HepG2 (cell line): ENCODE results near the gene TSC22D2. TPM values are rescaled to one million over a fixed set of nuclear protein-coding genes. Genes with fewer than 3 reads are reported as not detected.

Source experiments
- AFF4 ChIP-seq: sonication (generic); formaldehyde crosslinking; IDR thresholded peaks from 2 replicates; pipeline ENCODE4 v1.4.0; 2020; ENCODE audit warnings: missing genetic modification reagents
- BRD4 ChIP-seq: sonication (generic); formaldehyde crosslinking; IDR thresholded peaks from 2 replicates; pipeline ENCODE4 v1.4.0; 2020; ENCODE audit warnings: missing genetic modification reagents
- CTCF ChIP-seq: sonication (generic); formaldehyde crosslinking; IDR thresholded peaks from 2 replicates; pipeline ENCODE4 v1.5.0; 2020; ENCODE audit warnings: mild to moderate bottlenecking, missing genetic modification reagents, moderate library complexity
- FOXA3 ChIP-seq: IDR thresholded peaks from 2 replicates; pipeline ENCODE4 v1.6.1; 2016; ENCODE audit warnings: missing genetic modification reagents, missing compliant biosample characterization
- HNF1B ChIP-seq: sonication (generic); formaldehyde crosslinking; IDR thresholded peaks from 2 replicates; pipeline ENCODE4 v1.5.1; 2020; ENCODE audit warnings: mild to moderate bottlenecking, moderate library complexity, missing genetic modification reagents
- KDM3A ChIP-seq: IDR thresholded peaks from 2 replicates; pipeline ENCODE4 v1.6.1; 2018; ENCODE audit warnings: low read depth, missing compliant biosample characterization
- KDM5B ChIP-seq: sonication (generic); formaldehyde crosslinking; IDR thresholded peaks from 2 replicates; pipeline ENCODE4 v1.4.0; 2020; ENCODE audit warnings: missing genetic modification reagents, mild to moderate bottlenecking, borderline replicate concordance
- KLF15 ChIP-seq: sonication (generic); formaldehyde crosslinking; IDR thresholded peaks from 2 replicates; pipeline ENCODE4 v1.8.1; 2023; ENCODE audit warnings: borderline replicate concordance, mild to moderate bottlenecking, inconsistent platforms, missing genetic modification reagents, mixed read lengths
- SAFB2 ChIP-seq: sonication (generic); formaldehyde crosslinking; IDR thresholded peaks from 2 replicates; pipeline ENCODE4 v1.5.1; 2020; ENCODE audit warnings: missing genetic modification reagents, low read depth, mild to moderate bottlenecking, borderline replicate concordance
- SKI ChIP-seq: fragments of 450-650 bp; IDR thresholded peaks from one replicate; pipeline ENCODE4 v1.6.1; 2018; ENCODE audit warnings: mild to moderate bottlenecking; ENCODE audit not compliant: partially characterized antibody
- SP4 ChIP-seq: sonication (generic); formaldehyde crosslinking; IDR thresholded peaks from 2 replicates; pipeline ENCODE4 v1.8.1; 2023; ENCODE audit warnings: mild to moderate bottlenecking, missing genetic modification reagents
- TBX3 ChIP-seq: fragments of 450-650 bp; IDR thresholded peaks from 2 replicates; pipeline ENCODE4 v1.6.1; 2017; ENCODE audit warnings: antibody characterized with exemption, mild to moderate bottlenecking, inconsistent platforms, borderline replicate concordance
- TCF12 ChIP-seq, 2 experiments: fragments of 450-650 bp in 1 of 2; sonication (generic) in 1 of 2; formaldehyde crosslinking in 1 of 2; IDR thresholded peaks; 2 replicates each; pipeline versions ENCODE4 v1.6.1 to v1.8.0; 2017 to 2022; ENCODE audit warnings: antibody characterized with exemption in 1 of 2, mild to moderate bottlenecking in 1 of 2, missing genetic modification reagents in 1 of 2, moderate library complexity in 1 of 2
- TOPORS ChIP-seq: sonication (generic); formaldehyde crosslinking; IDR thresholded peaks from 2 replicates; pipeline ENCODE4 v1.8.0; 2023; ENCODE audit warnings: mild to moderate bottlenecking, missing genetic modification reagents
- ZFY ChIP-seq: sonication (generic); formaldehyde crosslinking; IDR thresholded peaks from 2 replicates; pipeline ENCODE4 v1.4.0; 2020; ENCODE audit warnings: missing genetic modification reagents
- ZNF10 ChIP-seq: sonication (generic); formaldehyde crosslinking; IDR thresholded peaks from 2 replicates; pipeline ENCODE4 v1.4.0; 2020; ENCODE audit warnings: mild to moderate bottlenecking, low read depth, missing genetic modification reagents, borderline replicate concordance
- ZNF264 ChIP-seq: sonication (generic); formaldehyde crosslinking; IDR thresholded peaks from 2 replicates; pipeline ENCODE4 v1.4.0; 2020; ENCODE audit warnings: missing genetic modification reagents
- ZNF430 ChIP-seq: sonication (generic); formaldehyde crosslinking; IDR thresholded peaks from 2 replicates; pipeline ENCODE4 v1.9.0; 2021; ENCODE audit warnings: mild to moderate bottlenecking, missing genetic modification reagents
- ZSCAN5A ChIP-seq: sonication (generic); formaldehyde crosslinking; IDR thresholded peaks from 2 replicates; pipeline ENCODE4 v1.8.0; 2022; ENCODE audit warnings: mild to moderate bottlenecking, missing genetic modification reagents, borderline replicate concordance
- polyA plus RNA-seq, 8 experiments: library from polyadenylated mRNA; depleted of rRNA in 3 of 8; stranded (reverse) in 7 of 8; unstranded in 1 of 8; fragments of >200 nt; fragmentation: Illumina TruSeq in 4 of 8; extraction: Trizol in 4 of 8; gene quantifications; 2 replicates each; pipeline versions ENCODE4 v1.2.1 to v1.2.3, GENCODE V29; 2011 to 2016; ENCODE audit warnings: low read depth in 4 of 8, missing spikeins in 1 of 8, mixed read lengths in 1 of 8; ENCODE audit not compliant: insufficient read depth in 1 of 8
- total RNA-seq, 5 experiments: library from RNA; depleted of rRNA; stranded (reverse); fragments of >200 nt; fragmentation: Illumina TruSeq; extraction: Trizol; gene quantifications; 2 replicates each; pipeline ENCODE4 v1.2.3, GENCODE V29; 2016; ENCODE audit warnings: low read depth in 1 of 5

The TSC22D2 gene
- total and polyA plus RNA-seq, 2 of the 13 experiments (the other 11 are each of a cell fraction or from before 2014, with no cell fraction given), result 4.6 to 8.2 TPM

GRCh38 chr3:150408221-150409124 lies at the start of gene TSC22D2 (continued):
- TF ChIP-seq AFF4 (CRISPR knock-in tag), result no peak
- TF ChIP-seq FOXA3, result peak; percentile 10; the same call in 1 of the 2 replicates
- TF ChIP-seq ZSCAN5A, result 0 out of 2 replicates have a peak, but pooled peaks have one; percentile 32
- TF ChIP-seq TCF12 (IDR thresholded peaks at IDR 0.05), result no peak
- TF ChIP-seq TCF12 (CRISPR knock-in tag; IDR thresholded peaks at IDR 0.05), result peak; percentile 78; the same call in 1 of the 2 replicates
- peak; percentile 35; the same call in 1 of the 2 replicates for TF ChIP-seq TOPORS
- peak; percentile 52; the same call in 1 of the 2 replicates for TF ChIP-seq BRD4 (CRISPR knock-in tag)
- no peak for TF ChIP-seq TBX3
- peak; percentile 61; the same call in 1 of the 2 replicates for TF ChIP-seq SAFB2 (CRISPR knock-in tag)
- no peak for TF ChIP-seq ZNF10 (CRISPR knock-in tag)
- peak; percentile 78 for TF ChIP-seq SKI
- peak; percentile 79; the same call in 1 of the 2 replicates for TF ChIP-seq KDM5B
- TF ChIP-seq KDM3A (CRISPR knock-in tag), result peak; percentile 78
- TF ChIP-seq ZNF430 (CRISPR knock-in tag), result no peak
- no peak for TF ChIP-seq SP4 (CRISPR knock-in tag)
- TF ChIP-seq CTCF (CRISPR knock-in tag), result no peak
- peak; percentile 57; the same call in 1 of the 2 replicates for TF ChIP-seq HNF1B (CRISPR knock-in tag)
- TF ChIP-seq ZFY (CRISPR knock-in tag), result peak; percentile 91
- 0 out of 2 replicates have a peak, but pooled peaks have one; percentile 15 for TF ChIP-seq ZNF264 (CRISPR knock-in tag)
- 0 out of 2 replicates have a peak, but pooled peaks have one; percentile 12 for TF ChIP-seq KLF15
